Hypothalamus (tissue), 51 donors: Measurements from ENCODE around the gene GDF2.
A peak's percentile ranks its signal among the peaks of the same experiment; 100 is the strongest.

Source experiments
- DNase-seq, 51 donors: peaks; one replicate each; lab custom pipeline; 2025; lab: John Stamatoyannopoulos, UW

The GDF2 gene

DNA sequence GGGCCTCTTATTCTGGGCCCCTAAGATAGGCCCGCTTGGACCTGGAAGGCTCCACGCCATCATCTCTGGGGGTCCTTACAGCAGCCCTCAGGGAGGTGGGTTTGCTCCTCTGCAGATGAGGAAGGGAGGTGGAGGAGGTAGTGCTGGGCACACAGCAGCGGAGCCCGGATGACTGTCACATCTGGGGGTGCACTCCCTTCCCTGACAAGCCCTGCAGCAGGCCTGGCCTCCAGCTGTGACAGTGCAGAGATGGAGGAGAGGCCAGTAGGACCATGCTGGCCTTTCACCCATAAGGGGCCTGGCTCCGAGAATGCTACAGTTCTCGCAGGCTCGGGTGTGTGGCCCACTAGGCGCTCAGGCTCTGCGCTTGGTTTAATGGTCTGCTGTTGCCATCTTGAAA lies 9.2 kb downstream of the GDF2 start:
- DNase-seq: no peak

DNA sequence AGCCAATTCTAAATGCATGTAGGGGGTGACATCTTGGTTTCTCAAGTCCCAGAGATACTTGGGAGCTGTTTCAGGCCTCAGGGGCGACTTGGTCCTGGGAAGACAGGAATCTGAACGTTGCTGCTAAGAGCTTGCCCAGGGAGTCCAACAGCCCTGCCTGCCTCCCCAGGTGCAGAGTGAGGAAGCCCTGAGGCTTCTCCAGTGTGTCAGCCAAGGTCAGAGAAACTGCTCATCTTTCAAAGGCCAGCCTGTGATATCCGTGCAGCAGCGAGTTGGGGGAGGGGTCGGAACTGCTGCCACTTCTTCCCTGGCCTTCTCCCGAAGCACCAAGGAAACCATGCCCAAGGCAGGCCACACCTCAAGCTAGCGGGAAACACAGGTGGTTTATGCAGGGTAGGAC lies 9.7 kb downstream of the GDF2 start:
- DNase-seq: no peak

- no peak for DNase-seq
These were observed 10.1 kb downstream of the GDF2 start for GRCh38 chr10:47332371-47332770.

GRCh38 chr10:47332946-47333345 lies 10.7 kb downstream of the GDF2 start:
- no peak for DNase-seq

DNA sequence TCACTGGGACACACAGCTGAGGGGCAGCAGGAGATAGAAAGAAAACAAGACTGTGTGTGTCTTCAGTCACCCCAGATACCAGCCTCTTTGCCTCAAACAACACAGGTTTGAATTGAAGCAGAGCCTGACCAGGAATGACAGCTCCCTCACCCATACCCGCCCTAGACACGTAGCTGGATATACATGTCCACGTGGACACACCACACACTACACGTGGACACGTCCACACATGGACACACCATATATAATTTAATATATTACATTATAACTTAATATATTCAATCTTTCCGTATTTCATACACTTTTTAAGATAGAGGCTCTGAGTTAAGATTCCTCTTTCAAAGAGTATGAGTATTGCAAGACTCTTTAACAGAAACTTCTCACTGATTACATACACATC lies 11.3 kb downstream of the GDF2 start:
- no peak for DNase-seq

DNA sequence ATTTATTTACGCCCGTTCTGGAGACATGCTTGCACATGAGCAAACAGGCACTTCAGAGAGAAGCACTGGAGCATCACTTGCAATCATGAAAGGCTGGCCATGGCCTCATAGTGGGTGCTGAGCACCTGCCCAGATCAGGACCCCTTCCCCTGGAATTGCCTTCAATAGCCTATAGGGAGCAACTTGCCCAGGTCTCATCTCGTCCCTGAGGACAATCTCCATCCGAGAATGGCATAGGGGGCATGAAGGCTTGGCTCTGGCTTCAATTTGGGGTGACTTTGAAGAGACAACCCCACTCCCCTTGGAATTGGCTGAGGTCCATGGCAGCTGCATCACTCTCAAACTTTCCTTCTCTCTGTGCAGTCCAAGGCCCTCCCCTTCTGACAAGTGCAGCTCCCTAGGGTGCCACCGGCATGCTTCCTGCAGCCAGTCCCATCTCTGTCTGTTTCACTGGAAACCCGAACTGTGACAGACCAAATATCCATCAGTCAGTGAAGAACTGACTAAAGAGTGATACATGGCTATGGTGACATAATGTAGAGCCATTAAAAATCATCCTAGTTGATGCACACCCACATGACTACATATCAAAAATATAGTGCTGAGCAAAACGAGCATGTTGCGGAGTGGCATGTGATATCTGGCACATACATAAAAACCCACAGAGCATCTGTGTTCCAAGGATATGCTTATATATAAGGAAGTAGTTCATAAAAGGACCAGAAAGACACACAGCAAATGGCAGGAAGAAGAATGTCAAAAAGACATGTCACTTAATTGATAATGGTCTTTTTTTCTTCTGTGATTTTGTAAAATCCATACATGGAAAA lies 12.4 kb downstream of the GDF2 start:
- DNase-seq: no peak

DNA sequence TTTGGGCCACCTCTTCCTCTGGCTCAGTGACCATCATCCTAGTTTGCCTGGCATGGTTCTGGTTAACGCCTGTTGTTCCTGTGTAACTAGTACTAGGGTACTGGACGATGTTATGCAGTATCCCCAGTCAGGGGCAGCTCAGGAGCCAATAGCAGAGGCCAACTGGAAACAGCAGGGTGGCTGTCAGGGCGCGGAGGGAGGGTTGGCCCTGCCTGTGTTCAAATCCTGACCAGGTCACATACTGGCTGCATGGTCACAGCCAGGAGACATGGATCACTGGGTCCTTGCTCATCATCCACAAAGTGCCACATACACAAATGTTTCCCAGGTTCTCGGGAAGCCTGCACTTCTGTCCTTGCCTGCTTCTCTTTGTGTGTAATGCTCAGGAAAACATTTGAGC lies 13.7 kb downstream of the GDF2 start:
- DNase-seq: no peak

DNA sequence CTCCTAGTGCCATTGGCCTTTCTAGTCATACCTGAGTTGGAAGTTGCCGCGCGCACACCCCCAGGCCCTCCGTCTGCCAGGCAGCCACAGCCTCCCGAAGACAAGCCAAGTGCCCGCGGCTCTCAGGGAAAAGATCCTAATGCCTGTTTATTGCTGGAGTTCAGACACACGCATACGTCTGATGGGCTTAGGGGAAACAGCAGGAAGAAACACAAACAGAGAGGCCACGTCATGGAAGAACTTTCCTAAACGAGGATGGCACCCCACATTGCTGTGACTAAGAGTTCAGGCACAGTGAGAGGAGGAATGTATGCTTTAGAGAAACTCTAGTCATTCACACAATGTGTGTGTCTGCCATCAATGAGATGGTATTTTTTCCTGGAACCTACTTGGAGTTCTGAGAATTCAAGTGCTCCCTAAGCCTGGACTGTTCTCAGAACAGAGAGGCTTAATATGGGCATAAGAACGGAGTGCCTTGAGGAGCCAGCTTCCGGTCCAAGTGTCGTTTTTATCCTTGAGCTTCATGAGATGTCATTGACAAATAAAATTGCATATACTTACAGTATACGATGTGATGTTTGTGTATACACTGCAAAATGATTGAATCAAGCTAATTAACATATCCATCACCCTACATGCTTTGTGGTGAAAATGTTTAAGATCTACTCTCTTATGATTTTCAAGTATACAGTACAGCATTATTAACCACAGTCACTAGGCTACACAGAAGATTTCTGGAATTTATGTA lies 14.3 kb downstream of the GDF2 start:
- DNase-seq: peak in 1 of 51 donors; percentile 35

DNA sequence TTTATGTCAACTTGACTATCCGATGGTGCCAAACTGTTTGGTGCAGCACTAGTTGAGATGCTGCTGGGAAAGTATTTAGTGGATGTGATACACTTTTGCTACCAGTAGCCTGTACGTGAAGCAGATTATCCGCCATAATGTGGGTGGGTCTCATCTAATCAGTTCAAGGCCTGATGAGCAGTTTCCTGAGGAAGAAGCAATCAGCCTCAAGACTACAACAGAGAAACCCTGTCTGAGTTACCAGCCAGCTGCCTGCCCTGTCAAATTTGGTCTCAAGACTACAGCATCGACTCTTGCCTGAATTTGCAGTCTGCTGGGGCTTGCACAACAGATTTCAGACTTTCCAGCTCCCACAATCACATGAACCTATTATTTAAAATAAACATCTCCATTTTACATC lies 15.1 kb downstream of the GDF2 start:
- no peak for DNase-seq

DNA sequence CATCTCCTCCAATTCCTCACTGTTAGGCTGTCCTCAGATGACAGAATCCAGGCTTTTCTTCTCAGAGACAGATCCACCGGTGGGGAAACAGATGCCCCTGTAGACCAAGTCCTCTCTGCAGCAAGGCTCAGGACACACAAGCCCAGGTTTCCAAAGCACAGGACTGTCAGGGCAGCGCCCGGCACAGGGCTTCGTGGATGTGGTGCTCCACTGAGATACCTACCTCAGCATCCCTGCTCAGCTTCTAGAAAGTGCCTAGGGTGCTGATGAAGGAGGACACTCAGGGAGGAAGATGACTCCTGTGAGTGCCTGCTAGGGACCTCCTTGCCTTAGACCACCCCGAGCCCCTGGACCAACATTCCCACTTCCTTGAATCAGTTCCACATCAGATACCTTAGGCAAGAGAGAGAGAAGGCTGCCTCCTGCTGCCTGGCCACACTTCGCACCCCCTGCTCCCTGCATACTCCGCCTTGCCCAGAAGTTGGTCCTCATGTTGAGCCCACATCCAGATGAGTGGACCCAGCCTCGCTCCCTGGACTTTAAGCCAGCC lies 17.0 kb downstream of the GDF2 start:
- no peak for DNase-seq

DNA sequence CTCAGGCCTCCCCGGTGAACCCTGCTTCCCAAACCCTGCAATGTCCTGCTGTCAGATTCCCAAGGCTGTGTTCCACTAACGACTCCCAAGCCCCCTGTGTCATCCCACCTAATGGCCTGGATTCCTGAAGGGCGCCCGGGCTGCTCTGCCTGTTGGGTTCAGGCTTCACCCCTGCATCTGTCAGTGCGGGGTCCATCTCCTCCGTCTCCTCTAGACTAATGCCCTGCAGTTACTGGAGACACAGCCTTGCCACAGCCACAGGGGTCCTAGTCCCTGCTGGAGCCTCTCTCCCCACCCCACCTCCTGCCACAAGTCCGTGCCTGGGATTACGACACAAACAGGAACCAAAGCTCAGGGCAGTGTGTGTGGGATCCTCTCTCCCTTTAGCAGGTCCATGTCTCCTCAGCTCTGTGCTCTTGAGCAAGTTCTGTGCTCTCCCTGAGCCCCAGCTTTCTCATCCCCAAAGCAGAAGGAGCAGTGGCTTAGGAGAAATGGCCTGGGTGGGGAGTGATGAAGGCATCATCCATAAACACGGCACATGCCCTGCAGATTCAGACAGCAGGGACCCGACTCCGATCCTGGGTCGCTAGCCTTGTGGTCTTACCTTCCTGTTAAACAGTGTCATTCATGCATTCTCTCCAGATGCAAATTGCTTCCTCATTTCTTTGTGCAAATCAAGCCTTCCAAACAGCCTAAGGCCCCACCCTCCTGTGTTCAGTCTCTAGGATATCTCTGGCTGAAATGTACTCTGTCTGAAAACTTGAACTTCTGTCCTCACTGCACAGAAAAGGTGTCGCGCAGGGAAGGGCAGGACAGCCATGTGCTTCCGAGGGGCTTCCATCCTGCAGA lies 17.7 kb downstream of the GDF2 start:
- DNase-seq: no peak

DNA sequence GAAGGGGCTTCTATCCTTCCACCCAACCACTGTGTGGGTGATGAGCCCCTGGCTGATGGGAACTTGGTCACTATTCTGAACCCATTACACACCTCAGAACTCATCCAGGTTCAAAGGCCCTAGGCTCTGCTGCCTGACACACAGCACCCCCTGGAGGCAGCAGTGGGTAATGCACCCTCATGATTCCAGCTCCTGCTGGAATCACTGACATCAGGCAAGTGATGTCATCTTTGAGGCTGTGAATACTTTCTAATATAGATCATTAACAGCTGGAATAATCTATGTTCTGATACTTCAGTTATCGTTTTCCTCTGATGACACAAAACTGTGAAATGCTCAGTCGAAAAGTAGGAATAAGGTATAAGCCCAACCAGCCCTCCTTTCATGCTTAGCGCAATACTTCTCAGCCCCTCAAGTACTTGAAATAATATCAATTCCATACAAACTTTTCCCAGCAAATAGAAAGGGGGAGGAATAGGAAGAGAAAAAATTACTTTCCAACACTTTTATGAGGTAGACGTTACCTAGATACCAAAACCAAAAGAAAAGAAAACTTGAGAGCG lies 18.4 kb downstream of the GDF2 start:
- peak in 24 of 51 donors; percentile 5 to 67 (median 30) for DNase-seq

DNA sequence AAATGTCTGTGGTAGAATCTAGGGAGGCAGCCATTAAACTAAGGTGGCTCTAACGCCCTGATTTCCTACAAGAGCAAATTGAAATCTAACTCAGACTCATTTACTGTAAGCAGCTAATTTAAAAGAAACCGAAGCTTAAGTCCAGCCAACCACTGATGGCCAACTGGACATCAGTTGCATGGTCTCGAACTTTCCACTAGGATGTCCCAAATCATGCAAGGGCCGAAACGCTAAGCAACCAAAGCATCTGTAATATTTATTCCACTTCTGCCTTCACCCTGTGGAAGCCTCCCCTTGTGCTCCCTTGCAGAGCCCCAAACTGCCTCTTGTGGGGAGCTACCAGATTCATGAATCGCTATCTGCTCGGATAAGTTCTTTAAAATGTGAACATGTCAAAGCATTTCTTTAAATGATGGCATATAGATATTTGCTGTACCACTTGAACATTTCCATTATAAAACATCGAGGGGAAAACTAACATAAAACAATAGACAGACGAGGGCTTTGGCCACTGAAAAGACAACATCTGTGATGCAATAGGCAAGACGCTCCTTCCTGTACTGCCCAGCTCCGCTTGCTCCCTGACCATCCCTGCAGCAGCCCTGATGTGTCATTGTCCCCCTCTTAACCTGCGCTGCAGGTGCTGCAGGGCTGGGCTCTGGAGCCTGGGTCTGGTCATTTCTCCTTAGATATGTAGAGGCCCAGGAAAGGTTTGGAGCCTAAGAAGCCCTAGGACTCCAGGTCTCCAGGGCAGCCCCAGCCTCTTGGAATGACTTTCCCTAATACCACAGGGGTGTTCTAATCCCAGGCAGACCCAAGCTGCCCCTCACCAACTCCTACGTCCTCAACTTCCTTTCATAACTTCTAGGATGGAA lies 23.0 kb downstream of the GDF2 start:
- no peak for DNase-seq

DNA sequence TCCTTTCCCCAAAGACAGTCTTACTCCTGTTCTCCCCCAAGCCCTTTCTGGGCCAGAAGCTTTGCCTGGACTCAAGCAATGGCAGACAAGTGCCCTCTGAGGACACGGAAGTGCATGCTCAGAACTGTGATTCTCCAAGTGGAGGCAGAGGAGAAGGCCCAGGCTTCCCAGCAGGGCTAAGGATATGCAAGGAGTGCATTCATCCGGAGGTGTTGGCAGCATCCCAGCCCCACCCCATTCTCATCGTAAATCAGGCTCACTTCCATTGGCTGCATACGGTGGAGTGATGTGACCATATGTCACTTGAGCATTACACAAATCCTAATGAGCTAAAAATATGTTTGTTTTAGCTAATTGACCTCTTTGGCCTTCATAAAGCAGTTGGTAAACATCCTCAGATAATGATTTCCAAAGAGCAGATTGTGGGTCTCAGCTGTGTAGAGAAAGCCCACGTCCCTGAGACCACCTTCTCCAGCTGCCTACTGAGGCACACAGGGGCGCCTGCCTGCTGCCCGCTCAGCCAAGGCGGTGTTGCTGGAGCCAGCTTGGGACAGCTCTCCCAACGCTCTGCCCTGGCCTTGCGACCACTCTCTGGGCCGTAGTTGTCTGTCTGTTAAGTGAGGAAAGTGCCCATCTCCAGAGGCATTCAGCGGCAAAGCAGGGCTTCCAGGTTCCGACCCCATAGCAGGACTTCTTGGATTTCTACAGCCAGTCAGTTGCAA lies 24.5 kb downstream of the GDF2 start:
- no peak for DNase-seq

GRCh38 chr10:47347303-47347675 lies 25.0 kb downstream of the GDF2 start:
- DNase-seq: no peak

- DNase-seq: no peak
These were observed 25.9 kb downstream of the GDF2 start, which contains the start of gene RBP3 for GRCh38 chr10:47348138-47348651. Gene RBP3, plus strand, starts transcription at chr10:47348363. Its CDS starts 122 bp downstream, at chr10:47348485.

- DNase-seq: no peak
These were observed 26.6 kb downstream of the GDF2 start for GRCh38 chr10:47348661-47349470.

- DNase-seq: no peak
These were observed 27.3 kb downstream of the GDF2 start for GRCh38 chr10:47349516-47349915.
